PC-3 (cell line): ENCODE measurements around the gene DGKG. TPM values are rescaled to one million over a fixed set of nuclear protein-coding genes. Genes with fewer than 3 reads are reported as not detected.

Experiments
- ATAC-seq: fragments of 200-7000 bp; cut with Tn5 transposase; 2 replicates; pipeline ENCODE4 v1.9.1; 2020; ENCODE audit warnings: mild to moderate bottlenecking, moderate library complexity
- BruUV-seq: library from RNA; stranded (reverse); fragments of 400-500 nt; replicated peaks from 2 replicates; lab custom pipeline; 2021; lab: Mats Ljungman, UMichigan
- CTCF ChIA-PET: fragments of 300-600 bp; sonication (Branson Sonifier 250); formaldehyde crosslinking; loops from one replicate; lab custom pipeline; 2022; ENCODE audit warnings: antibody characterized with exemption; lab: Charles Lee
- POLR2A ChIA-PET: fragments of 300-600 bp; sonication (Branson Sonifier 250); formaldehyde crosslinking; loops from one replicate; lab custom pipeline; 2022; ENCODE audit warnings: antibody characterized with exemption; ENCODE audit not compliant: unreplicated experiment; lab: Charles Lee
- DNase-seq: peaks from one replicate; pipeline ENCODE4 v3.0.0-alpha.2; 2015
- H2AFZ ChIP-seq: fragments of 300-600 bp; sonication (generic); 2 replicates; pipeline ENCODE4 v1.6.0; 2016; ENCODE audit warnings: antibody characterized with exemption, low read length
- H3F3A ChIP-seq: fragments of 300-600 bp; sonication (generic); one replicate; pipeline ENCODE4 v1.6.0; 2017; ENCODE audit warnings: antibody characterized with exemption, low read length, control low read depth, mild to moderate bottlenecking; ENCODE audit not compliant: unreplicated experiment
- H3K27ac ChIP-seq: fragments of 300-600 bp; sonication (generic); 2 replicates; pipeline ENCODE4 v1.5.1; 2016; ENCODE audit warnings: mild to moderate bottlenecking, low read length
- H3K27me3 ChIP-seq: fragments of 300-600 bp; sonication (generic); 2 replicates; pipeline ENCODE4 v1.6.1; 2016; ENCODE audit warnings: low read length, mixed read lengths
- H3K36me3 ChIP-seq: fragments of 300-600 bp; sonication (generic); 2 replicates; pipeline ENCODE4 v1.6.1; 2016; ENCODE audit warnings: low read depth, mixed run types, low read length, mixed read lengths
- H3K4me1 ChIP-seq: fragments of 300-600 bp; sonication (generic); 2 replicates; pipeline ENCODE4 v1.5.1; 2016; ENCODE audit warnings: low read length; ENCODE audit not compliant: insufficient read depth
- H3K4me2 ChIP-seq: fragments of 300-600 bp; sonication (generic); 2 replicates; pipeline ENCODE4 v1.6.0; 2016; ENCODE audit warnings: low read length
- H3K4me3 ChIP-seq: fragments of 300-600 bp; sonication (generic); 2 replicates; pipeline ENCODE4 v1.5.1; 2016; ENCODE audit warnings: mild to moderate bottlenecking, low read length, mixed read lengths
- H3K79me2 ChIP-seq: fragments of 300-600 bp; sonication (generic); 2 replicates; pipeline ENCODE4 v1.6.1; 2017; ENCODE audit warnings: low read length, mixed read lengths
- H3K9ac ChIP-seq: fragments of 300-600 bp; sonication (generic); 2 replicates; pipeline ENCODE4 v1.6.0; 2016; ENCODE audit warnings: mild to moderate bottlenecking, low read length
- H3K9me2 ChIP-seq: fragments of 300-600 bp; sonication (generic); replicated peaks from 2 replicates; pipeline ENCODE4 v1.6.1; 2016; ENCODE audit warnings: mixed run types, low read length, mixed read lengths
- H3K9me3 ChIP-seq: fragments of 300-600 bp; sonication (generic); 2 replicates; pipeline ENCODE4 v1.6.1; 2016; ENCODE audit warnings: low read length, mixed read lengths
- H4K20me1 ChIP-seq: fragments of 300-600 bp; sonication (generic); 2 replicates; pipeline ENCODE4 v1.6.1; 2016; ENCODE audit warnings: low read length, mixed read lengths
- CTCF ChIP-seq: fragments of 300-600 bp; sonication (generic); conservative IDR thresholded peaks from 2 replicates; pipeline ENCODE4 v1.5.1; 2017; ENCODE audit warnings: antibody characterized with exemption, low read depth, mild to moderate bottlenecking, low read length
- EZH2 ChIP-seq: fragments of 300-600 bp; sonication (generic); IDR thresholded peaks from one replicate; pipeline ENCODE4 v1.6.1; 2017; ENCODE audit warnings: antibody characterized with exemption, mild to moderate bottlenecking, low read length; ENCODE audit not compliant: unreplicated experiment
- EZH2phosphoT487 ChIP-seq: fragments of 300-600 bp; sonication (generic); IDR thresholded peaks from 2 replicates; pipeline ENCODE4 v1.6.1; 2018; ENCODE audit warnings: mild to moderate bottlenecking, antibody characterized with exemption, low read length, borderline replicate concordance
- intact Hi-C: fragments of 100-400 bp; cut with micrococcal nuclease; formaldehyde crosslinking; loops from 2 replicates; pipeline ENCODE4 v1.9.0; 2023
- total RNA-seq: library from RNA; depleted of rRNA; stranded (reverse); fragments of >200 nt; gene quantifications from 2 replicates; pipeline ENCODE4 v1.2.3, GENCODE V29; 2014

DGKG gene
- total RNA-seq, 1 experiment from 2014 or later = 2.7 TPM

- no peak overlapping the region for H3K4me3 ChIP-seq
- no peaks in the 10 kb centered on the region for H3K9me3 ChIP-seq
- ChIA-PET POLR2A (no interaction called here), CTCF (no interaction called here)
- DNase-seq (no peak), ATAC-seq (no peak)
- no peak overlapping the region for H2AFZ ChIP-seq
- peaks cover 4% of the 10 kb centered on the region; the same call in 1 of the 2 replicates for H3K27me3 ChIP-seq
- H3K27ac ChIP-seq = no peak overlapping the region
- H3K79me2 ChIP-seq = peaks cover 25% of the 10 kb centered on the region
- no TSS peak for BruUV-seq
- intact Hi-C loops = no loop called here
- 0 out of 2 replicates have a peak, but pooled peaks cover 11% of the 10 kb centered on the region for H4K20me1 ChIP-seq
- no peak overlapping the region for H3K9ac ChIP-seq
- peaks cover 17% of the 10 kb centered on the region for H3K4me1 ChIP-seq
- TF ChIP-seq CTCF = no peak
- no peak for TF ChIP-seq EZH2phosphoT487
- TF ChIP-seq EZH2 = no peak
- H3K9me2 ChIP-seq = no peaks in the 10 kb centered on the region
- H3K4me2 ChIP-seq = no peak overlapping the region
- no peaks in the 10 kb centered on the region for H3F3A ChIP-seq
- H3K36me3 ChIP-seq = no peaks in the 10 kb centered on the region
These were observed 250.8 kb downstream of the DGKG start for GRCh38 chr3:186110975-186111974.

GRCh38 chr3:186109897-186110803 is 251.9 kb downstream of the DGKG start:
- ATAC-seq (no peak), DNase-seq (no peak)
- H4K20me1 ChIP-seq = 0 out of 2 replicates have a peak, but pooled peaks cover 12% of the 10 kb centered on the region
- no peaks in the 10 kb centered on the region; the same call in 1 of the 2 replicates for H3K27me3 ChIP-seq
- H3K79me2 ChIP-seq = peaks cover 36% of the 10 kb centered on the region
- TF ChIP-seq EZH2phosphoT487 = no peak
- no peak for TF ChIP-seq EZH2
- TF ChIP-seq CTCF = no peak
- intact Hi-C loops = loop anchor here (1.0 to 10.0 kb wide), 5 partner anchors 125 to 675 kb away; partner anchors contain the start of genes CRYGS, DNAJB11 and EIF4A2
- no peaks in the 10 kb centered on the region for H3F3A ChIP-seq
- H3K4me1 ChIP-seq = peaks cover 17% of the 10 kb centered on the region
- BruUV-seq = no TSS peak
- POLR2A ChIA-PET = interaction anchor here (0.6 kb wide), 2 partner anchors 329 to 1689 kb away, joined by 3 to 4 read pairs; no protein-coding TSS in a partner anchor
- peak overlapping the region; percentile 64 for H3K9ac ChIP-seq
- peak overlapping the region; percentile 93 for H2AFZ ChIP-seq
- no peaks in the 10 kb centered on the region for H3K9me2 ChIP-seq
- H3K9me3 ChIP-seq = no peaks in the 10 kb centered on the region
- peak overlapping the region; percentile 73 for H3K4me3 ChIP-seq
- peak overlapping the region; percentile 86 for H3K4me2 ChIP-seq
- H3K36me3 ChIP-seq = peaks cover 3% of the 10 kb centered on the region; the same call in 1 of the 2 replicates
- H3K27ac ChIP-seq = peak overlapping the region; percentile 56
- CTCF ChIA-PET = no interaction called here
